Measurements from ENCODE around the gene NPY.

NPY gene

DNA sequence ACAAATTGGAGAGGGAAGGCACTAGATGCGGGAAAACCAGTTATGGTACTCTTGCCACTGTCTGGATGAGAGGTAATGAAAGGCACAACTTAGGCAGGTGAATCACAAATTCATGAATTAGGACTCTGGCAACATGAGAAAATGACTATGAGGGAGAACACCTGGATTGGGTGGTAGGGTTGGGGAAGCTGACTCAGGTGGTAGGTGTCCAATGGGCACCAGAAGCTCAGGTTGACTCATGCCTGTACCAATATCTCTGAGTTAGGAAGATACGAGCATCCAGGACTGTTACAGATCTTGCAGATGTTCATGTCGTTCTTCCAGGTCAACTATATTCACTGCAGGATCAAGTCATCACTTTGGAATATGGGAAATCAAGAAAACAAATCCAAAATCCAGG is 56.7 kb downstream of the NPY start:
- TF ChIP-seq FOXP2 (optimal IDR thresholded peaks at IDR 0.05; ENCODE audit: control extremely low read depth, extremely low read length, insufficient read depth) (no peak), POLR2AphosphoS5 (IDR thresholded peaks at IDR 0.05; ENCODE audit: borderline replicate concordance, low read depth, low read length) (no peak), EZH2 (IDR thresholded peaks at IDR 0.05) (no peak)
- Histone ChIP-seq H3K4me3 (no peak overlapping the region), H3K27ac (no peak overlapping the region), H3K36me3 (ENCODE audit: insufficient read depth, low read length) (no peaks in the 10 kb centered on the region), H3K9me3 (ENCODE audit: low read depth, low read length) (no peaks in the 10 kb centered on the region), H3K9ac (ENCODE audit: insufficient read length) (no peak overlapping the region)
- no peak for DNase-seq (ENCODE audit: low read depth, low spot score)
